WTC11 (cell line): ENCODE measurements around the gene SELENOF.

Experiments
- CREB1 ChIP-seq: sonication (generic); formaldehyde crosslinking; IDR thresholded peaks from 2 replicates; pipeline ENCODE4 v1.8.0; 2023; ENCODE audit warnings: mild to moderate bottlenecking, missing genetic modification reagents
- ELF4 ChIP-seq: sonication (generic); formaldehyde crosslinking; IDR thresholded peaks from 2 replicates; pipeline ENCODE4 v1.8.1; 2022; ENCODE audit warnings: low read depth, mild to moderate bottlenecking, moderate library complexity, missing genetic modification reagents
- ESRRA ChIP-seq: sonication (generic); formaldehyde crosslinking; IDR thresholded peaks from 2 replicates; pipeline ENCODE4 v1.8.1; 2022; ENCODE audit warnings: mild to moderate bottlenecking, missing genetic modification reagents, borderline replicate concordance
- MAX ChIP-seq: sonication (generic); formaldehyde crosslinking; IDR thresholded peaks from 2 replicates; pipeline ENCODE4 v1.8.0; 2022; ENCODE audit warnings: mild to moderate bottlenecking, missing genetic modification reagents
- TP53 ChIP-seq: sonication (generic); formaldehyde crosslinking; IDR thresholded peaks from 2 replicates; pipeline ENCODE4 v1.8.1; 2023; ENCODE audit warnings: mild to moderate bottlenecking, missing genetic modification reagents
- USF1 ChIP-seq: sonication (generic); formaldehyde crosslinking; IDR thresholded peaks from 2 replicates; pipeline ENCODE4 v1.8.0; 2022; ENCODE audit warnings: mild to moderate bottlenecking, missing genetic modification reagents
- ZNF263 ChIP-seq: sonication (generic); formaldehyde crosslinking; IDR thresholded peaks from 2 replicates; pipeline ENCODE4 v1.8.1; 2022; ENCODE audit warnings: low read depth, mild to moderate bottlenecking, moderate library complexity, missing genetic modification reagents
- TF ChIP-seq, protein P1 (sequence below): fragments of 200-600 bp; IDR thresholded peaks from 2 replicates; pipeline ENCODE4 v1.8.0; 2022; ENCODE audit warnings: antibody characterized with exemption
- TF ChIP-seq, protein P2 (sequence below): sonication (generic); formaldehyde crosslinking; IDR thresholded peaks from 2 replicates; pipeline ENCODE4 v1.8.1; 2023; ENCODE audit warnings: mild to moderate bottlenecking, missing genetic modification reagents

GRCh38 chr1:86858524-86859261 is 55.2 kb downstream of the SELENOF start:
- TF ChIP-seq, protein P1, sequence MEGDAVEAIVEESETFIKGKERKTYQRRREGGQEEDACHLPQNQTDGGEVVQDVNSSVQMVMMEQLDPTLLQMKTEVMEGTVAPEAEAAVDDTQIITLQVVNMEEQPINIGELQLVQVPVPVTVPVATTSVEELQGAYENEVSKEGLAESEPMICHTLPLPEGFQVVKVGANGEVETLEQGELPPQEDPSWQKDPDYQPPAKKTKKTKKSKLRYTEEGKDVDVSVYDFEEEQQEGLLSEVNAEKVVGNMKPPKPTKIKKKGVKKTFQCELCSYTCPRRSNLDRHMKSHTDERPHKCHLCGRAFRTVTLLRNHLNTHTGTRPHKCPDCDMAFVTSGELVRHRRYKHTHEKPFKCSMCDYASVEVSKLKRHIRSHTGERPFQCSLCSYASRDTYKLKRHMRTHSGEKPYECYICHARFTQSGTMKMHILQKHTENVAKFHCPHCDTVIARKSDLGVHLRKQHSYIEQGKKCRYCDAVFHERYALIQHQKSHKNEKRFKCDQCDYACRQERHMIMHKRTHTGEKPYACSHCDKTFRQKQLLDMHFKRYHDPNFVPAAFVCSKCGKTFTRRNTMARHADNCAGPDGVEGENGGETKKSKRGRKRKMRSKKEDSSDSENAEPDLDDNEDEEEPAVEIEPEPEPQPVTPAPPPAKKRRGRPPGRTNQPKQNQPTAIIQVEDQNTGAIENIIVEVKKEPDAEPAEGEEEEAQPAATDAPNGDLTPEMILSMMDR = no peak
- no peak for TF ChIP-seq CREB1 (CRISPR knock-in tag)
- no peak for TF ChIP-seq USF1 (CRISPR knock-in tag)
- no peak for TF ChIP-seq MAX
- TF ChIP-seq ESRRA = no peak
- no peak for TF ChIP-seq ZNF263 (CRISPR knock-in tag)
- no peak for TF ChIP-seq ELF4 (CRISPR knock-in tag)
- TF ChIP-seq, protein P2, sequence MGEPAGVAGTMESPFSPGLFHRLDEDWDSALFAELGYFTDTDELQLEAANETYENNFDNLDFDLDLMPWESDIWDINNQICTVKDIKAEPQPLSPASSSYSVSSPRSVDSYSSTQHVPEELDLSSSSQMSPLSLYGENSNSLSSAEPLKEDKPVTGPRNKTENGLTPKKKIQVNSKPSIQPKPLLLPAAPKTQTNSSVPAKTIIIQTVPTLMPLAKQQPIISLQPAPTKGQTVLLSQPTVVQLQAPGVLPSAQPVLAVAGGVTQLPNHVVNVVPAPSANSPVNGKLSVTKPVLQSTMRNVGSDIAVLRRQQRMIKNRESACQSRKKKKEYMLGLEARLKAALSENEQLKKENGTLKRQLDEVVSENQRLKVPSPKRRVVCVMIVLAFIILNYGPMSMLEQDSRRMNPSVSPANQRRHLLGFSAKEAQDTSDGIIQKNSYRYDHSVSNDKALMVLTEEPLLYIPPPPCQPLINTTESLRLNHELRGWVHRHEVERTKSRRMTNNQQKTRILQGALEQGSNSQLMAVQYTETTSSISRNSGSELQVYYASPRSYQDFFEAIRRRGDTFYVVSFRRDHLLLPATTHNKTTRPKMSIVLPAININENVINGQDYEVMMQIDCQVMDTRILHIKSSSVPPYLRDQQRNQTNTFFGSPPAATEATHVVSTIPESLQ (CRISPR knock-in tag) = no peak
- no peak for TF ChIP-seq TP53
